DMS114 treated with DMSO at 0.1 percent for 48 hours (cell line): Measurements from ENCODE around the gene TP53TG5.

Experiments used
- DNase-seq: peaks from one replicate; lab custom pipeline; 2025; ENCODE audit not compliant: unreplicated experiment; lab: John Stamatoyannopoulos, UW

Gene TP53TG5

GRCh38 chr20:45405571-45406259, 27.6 kb upstream of the TP53TG5 start:
- no peak for DNase-seq

DNA sequence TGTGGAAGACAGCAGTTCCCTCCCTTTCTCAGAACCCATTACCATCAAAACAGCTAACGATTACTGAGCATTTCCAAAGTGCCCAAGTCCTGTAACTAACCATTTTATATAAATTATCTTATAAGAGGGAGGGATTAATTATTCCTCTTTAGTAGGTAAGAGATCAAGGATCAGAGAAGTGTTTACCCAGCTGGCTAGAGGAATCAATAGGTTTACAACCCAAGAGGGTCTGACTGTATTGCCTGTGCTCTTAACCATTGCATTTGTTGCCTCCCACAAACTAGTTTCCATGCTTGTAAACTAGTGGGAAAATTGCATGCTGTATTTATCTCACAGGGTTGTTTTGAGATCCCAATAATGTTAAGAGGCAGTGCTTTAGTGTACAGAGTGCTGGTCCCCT, 26.3 kb upstream of the TP53TG5 start:
- DNase-seq: no peak

GRCh38 chr20:45402946-45403345, 24.8 kb upstream of the TP53TG5 start:
- no peak for DNase-seq

- no peak for DNase-seq
Measured at GRCh38 chr20:45400346-45401031, 22.4 kb upstream of the TP53TG5 start.

DNA sequence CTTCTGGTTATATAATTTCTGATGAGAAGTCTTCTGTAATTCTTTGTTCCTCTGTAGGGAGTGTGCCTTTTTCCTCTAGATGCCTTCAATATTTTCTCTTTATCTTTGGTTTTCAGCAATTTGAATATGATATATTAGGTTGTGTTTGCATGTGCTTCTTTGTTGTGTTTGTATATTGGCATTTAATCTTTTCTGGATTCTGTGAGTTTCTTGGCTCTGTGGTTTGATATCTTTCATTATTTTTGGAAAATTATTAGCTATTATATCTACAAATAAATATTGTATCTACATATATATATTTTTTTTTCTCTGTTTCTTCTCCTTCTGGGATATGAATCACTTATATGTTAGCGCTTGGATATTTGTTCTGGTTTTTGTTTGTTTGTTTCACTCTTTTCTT, 20.9 kb upstream of the TP53TG5 start:
- no peak for DNase-seq

- DNase-seq: no peak
Measured at GRCh38 chr20:45395114-45395415, 16.9 kb upstream of the TP53TG5 start.

DNA sequence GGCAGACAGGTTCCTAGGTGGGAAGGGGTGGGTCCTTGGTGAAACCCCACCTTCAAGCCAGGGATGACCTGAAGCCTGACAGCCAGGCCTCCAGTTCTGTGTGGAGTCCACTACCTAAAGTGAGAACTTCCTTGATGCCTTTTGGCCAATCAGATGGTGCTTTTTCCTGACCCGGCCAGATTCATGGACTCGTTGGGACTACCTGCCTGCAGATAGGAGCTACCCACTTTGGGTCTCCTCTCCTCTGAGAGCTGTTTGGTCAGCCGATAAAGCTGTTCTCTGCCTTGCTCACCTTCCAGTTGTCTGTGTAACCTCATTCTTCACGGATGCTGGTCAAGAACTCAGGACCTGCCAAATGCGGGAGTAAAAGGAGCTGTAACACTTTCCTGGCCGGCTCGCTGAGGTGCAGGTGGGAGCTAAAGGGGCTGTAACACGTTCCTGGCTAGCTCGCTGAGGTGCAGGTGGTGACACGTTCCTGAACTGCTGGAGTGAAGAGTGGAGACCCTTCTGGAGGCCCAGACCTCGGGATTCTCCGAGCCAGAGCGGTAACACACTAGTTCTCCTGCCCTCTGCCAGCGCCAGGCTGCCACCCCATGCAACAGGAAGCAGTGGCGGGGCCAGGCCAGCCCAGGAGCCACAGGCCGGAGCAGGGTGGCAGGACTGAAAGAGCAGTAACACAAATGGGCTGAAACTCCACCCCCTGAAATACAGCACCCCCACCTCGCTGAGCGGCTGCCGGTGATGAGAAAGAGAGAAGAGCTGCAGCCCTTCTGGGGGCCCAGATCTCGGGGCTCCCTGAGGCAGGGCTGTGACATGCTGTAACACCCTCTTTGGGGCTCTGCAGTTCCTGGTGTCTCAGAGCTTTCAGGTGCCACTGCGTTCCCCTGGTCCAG, 16.3 kb upstream of the TP53TG5 start:
- DNase-seq: no peak

DNA sequence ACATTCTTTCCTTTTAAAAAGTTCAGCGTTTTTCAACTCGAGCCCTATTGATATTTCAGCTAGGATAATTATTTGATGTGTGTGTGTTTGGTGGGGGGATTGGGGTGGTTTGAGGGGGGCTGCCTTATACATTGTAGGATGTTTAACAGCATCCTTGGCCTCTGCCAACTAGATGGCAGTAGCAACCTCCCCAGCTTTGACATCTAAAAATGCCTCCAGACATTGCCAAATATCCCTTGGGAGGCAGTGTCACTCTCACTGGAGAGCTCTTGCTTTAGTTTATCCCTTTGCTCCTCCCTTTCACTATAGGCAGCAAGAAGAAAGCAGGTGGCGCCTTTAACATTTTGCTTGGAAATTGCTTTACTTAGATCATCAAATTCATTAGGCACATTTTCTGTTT, 14.6 kb upstream of the TP53TG5 start:
- no peak for DNase-seq

DNA sequence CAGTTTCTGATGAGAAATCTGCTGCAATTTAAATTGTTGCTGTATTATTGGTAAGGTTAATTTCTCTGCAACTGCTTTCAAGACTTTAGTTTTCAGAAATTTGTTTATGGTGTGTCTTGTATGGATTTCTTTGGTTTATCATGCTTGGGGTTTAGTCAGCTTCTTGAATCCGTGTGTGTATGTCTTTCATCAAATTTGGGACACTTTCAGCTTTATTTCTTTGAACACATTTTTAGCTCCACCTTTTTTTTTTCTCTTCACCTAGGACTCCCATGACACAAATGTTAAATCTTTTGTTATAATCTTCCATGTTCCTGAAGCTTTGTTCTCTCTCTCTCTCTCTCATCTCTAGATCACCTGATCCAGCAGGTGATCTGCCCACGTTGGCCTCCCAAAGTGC, 13.4 kb upstream of the TP53TG5 start:
- DNase-seq: no peak

- DNase-seq: no peak
Measured at GRCh38 chr20:45390931-45391330, 12.8 kb upstream of the TP53TG5 start.

DNA sequence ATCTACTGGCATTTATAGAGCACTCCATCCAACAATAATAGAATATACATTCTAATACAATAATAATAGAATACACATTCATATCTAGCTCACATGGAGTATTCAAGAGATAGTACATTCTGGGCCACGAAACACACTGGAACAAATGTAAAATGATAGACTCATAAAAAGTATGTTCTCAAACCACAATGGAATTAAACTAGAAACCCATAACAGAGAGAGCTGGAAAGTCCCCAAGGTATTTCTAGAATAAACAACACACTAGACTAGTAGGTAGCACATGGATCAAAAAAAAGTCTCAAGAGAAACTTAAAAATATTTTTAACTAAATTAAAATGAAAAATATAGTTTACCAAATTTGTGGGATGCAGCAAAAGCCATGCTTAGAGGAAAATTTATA, 9.1 kb upstream of the TP53TG5 start:
- no peak for DNase-seq

DNA sequence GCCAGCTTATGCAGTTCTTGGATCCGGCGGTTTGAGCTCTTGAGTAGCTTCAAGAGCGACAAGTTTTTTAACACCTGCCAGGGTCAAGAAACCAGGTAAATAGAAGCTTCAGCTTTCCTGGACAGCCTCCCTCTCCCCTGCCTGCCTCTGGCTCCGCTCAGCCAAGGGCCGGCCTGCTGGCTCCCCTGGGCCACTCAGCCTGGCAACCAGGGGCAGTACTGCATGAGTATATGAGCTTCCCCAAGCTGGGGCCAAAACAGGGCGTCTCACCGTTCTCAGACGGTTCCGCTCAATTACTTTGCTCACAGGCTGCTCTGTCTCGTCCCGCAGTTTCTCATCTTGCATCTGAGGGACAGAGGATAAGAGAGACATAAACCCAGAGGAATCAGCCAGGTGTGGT, 856 bp downstream of the TP53TG5 start:
- DNase-seq: no peak

DNA sequence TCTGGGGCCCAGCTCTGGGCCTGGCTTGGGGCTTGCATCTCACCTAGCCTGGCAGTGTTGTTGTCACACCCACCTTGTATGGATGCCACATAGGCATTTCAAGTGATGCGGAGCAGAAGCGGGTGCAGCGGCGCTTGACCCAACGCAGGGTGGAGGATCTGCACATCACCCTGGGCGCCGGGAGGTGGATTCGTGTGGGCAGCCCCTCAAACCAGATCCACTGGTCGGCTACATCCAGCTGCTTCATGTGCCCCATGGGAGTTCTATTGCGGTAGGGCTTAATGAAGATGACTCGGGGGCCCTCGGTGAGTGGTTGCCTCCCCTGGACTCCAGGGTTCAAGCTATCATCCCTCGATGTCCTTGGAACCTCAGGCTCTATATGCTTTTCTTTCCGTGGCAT, 3.2 kb downstream of the TP53TG5 start:
- DNase-seq: no peak

GRCh38 chr20:45374101-45374467, 4.0 kb downstream of the TP53TG5 start:
- no peak for DNase-seq

DNA sequence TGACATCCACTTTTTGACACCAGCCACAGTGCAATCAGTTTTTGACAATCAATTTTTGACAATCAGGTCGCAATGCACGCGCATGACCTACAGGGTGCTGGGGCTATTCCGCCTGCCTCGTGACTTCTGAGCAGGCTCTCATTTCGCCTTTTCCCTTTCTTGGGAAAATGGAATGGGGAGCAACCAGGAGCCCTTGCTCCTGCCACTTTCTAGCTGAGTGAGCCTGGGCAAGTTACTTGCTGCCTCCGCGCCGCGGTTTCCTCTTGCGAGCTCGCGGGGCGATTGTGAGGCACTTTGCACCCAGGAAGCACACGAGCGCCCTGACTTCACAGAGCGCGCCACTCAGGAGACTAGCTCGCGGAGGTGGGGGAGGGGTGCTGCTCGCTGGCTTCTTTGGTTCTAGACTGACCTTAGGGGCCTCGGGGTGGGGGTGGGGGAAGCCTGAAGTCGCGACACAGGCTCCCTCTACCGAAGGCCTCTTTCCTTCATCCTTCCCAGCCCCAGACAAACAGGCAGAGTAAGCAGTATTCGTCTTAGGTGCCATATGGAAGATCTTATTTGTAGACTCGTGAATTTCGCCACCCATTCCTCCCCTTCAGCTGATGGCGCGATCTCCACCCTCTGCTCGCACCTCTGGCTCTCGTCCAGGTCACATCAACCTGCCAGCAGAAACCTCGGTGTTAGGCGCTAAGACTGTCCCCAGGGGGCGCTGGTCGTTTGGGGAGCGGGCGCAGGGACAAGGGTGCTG, 4.6 kb downstream of the TP53TG5 start:
- peak; percentile 66 for DNase-seq

DNA sequence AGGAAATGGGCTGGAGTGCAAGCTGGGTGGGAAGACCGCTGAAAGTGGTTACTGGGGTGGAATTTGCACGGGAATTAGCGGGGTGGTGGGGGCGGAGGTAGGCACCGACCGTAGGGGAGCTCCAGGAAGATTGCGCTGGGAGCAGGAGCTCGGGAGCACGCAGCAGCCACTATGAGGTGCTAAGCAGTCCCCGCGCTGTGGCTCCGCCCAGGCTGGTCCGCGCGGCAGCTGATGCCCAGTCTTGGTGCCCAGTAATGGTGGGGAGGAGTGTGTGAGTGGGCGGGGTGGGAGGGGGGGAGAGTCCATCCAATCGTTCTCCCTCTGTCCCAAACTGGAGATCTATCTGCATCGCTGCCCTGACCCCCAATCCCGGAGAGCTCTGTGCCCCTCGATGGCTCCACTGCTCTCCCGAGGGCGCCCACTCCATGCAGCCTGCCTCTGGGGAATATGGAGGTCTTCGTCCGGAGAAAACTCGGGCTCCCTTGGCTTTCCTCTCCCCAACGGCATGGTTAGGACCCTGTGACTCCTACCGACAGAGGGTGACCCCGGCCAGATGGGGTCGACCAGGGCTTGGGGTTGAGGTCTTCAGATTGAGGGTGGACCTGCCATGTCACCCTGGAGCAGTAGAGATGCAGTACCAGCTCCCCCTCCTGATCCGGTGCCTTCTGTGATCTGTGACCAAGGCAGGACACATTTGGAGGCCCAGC, 5.3 kb downstream of the TP53TG5 start:
- DNase-seq: no peak

DNA sequence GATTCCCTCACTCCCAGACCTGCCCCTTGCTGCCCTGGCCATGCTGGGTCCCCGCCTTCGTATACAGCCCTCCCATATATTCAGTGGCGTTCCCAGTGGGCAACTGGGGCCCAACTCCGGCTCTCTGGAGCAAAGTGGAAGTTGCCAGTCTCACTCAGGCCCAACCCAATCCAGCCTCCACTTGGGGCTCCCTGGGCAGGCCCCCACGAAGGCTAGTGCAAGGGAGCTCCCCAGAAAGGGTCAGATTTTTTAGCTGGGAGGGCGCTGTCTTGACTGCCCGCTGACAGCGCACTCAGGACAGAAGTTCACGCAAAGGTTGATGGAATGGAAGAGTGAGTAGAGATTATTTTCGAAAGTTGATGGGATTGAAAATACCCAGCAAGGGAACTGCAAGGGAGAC, 5.9 kb downstream of the TP53TG5 start:
- no peak for DNase-seq

- DNase-seq: no peak
Measured at GRCh38 chr20:45370571-45371160, 7.5 kb downstream of the TP53TG5 start.

GRCh38 chr20:45368221-45368980, 9.7 kb downstream of the TP53TG5 start:
- DNase-seq: no peak

DNA sequence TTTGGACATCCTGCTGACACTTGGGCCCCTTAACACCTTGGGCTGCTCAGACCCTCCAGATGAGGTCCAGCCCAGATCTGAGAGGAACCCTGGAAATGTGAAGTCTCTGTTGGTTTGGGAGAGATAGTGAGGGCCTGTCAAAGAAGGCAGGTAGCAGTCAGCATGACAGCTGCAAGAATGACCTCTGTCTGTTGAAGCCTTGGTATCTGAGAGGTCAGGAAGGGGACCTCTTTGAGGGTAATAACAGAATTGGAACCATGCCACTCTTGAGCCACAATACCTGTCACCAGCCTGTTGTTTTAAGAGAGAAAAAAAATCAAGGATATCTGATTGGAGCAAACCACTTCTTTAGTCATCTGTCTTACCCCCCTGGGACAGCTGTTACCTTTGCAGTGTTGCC, 11.0 kb downstream of the TP53TG5 start:
- no peak for DNase-seq
